Testis (tissue), 2 donors: Measurements from ENCODE around the gene DCTN4.

ENCODE experiments used
- POLR2A ChIP-seq: fragments of 450-650 bp; IDR thresholded peaks from one replicate; pipeline ENCODE4 v1.6.1; 2017; ENCODE audit warnings: antibody characterized with exemption, mild to moderate bottlenecking, moderate library complexity
- TF ChIP-seq, protein P1 (sequence below), 3 experiments: fragments of 450-650 bp in 2 of 3; fragments of 200-600 bp in 1 of 3; sonication (generic) in 1 of 3; IDR thresholded peaks; one replicate each; pipeline ENCODE4 v1.5.1; 2016 to 2019; ENCODE audit warnings: antibody characterized with exemption in 3 of 3, mild to moderate bottlenecking in 2 of 3, moderate library complexity in 1 of 3

DNA sequence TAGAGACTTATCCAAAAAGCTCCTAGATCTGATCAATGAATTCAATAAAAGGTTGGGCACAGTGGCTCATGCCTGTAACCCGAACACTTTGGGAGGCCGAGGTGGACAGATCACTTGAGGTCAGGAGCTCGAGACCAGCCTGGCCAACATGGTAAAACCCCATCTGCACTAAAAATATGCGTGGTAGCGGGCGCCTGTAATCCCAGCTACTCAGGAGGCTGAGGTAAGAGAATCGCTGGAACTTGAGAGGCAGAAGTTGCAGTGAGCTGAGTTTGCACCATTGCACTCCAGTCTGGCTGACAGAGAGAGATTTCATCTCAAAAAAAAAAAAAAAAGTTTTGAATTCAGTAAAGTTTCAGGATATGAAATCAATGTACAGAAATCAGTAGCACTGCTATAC lies 20.0 kb downstream of the DCTN4 start:
- no peak for TF ChIP-seq POLR2A
- TF ChIP-seq, protein P1, sequence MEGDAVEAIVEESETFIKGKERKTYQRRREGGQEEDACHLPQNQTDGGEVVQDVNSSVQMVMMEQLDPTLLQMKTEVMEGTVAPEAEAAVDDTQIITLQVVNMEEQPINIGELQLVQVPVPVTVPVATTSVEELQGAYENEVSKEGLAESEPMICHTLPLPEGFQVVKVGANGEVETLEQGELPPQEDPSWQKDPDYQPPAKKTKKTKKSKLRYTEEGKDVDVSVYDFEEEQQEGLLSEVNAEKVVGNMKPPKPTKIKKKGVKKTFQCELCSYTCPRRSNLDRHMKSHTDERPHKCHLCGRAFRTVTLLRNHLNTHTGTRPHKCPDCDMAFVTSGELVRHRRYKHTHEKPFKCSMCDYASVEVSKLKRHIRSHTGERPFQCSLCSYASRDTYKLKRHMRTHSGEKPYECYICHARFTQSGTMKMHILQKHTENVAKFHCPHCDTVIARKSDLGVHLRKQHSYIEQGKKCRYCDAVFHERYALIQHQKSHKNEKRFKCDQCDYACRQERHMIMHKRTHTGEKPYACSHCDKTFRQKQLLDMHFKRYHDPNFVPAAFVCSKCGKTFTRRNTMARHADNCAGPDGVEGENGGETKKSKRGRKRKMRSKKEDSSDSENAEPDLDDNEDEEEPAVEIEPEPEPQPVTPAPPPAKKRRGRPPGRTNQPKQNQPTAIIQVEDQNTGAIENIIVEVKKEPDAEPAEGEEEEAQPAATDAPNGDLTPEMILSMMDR (IDR thresholded peaks at IDR 0.05) = no peak
